Activated T-cell treated with anti-CD3 and anti-CD28 coated beads, Interleukin-2, amount 50 U/mL, for 72 hours (primary cell): Measurements from ENCODE around the gene CNTLN. TPM values are rescaled to one million over a fixed set of nuclear protein-coding genes. Genes with fewer than 3 reads are reported as not detected.

Experiments used
- ATAC-seq, 2 donors: fragments of 150-1000 bp; cut with Tn5 transposase; replicated peaks in 1 of 2; 2 replicates each; pipeline ENCODE4 v1.10.0; 2021; ENCODE audit warnings: moderate library complexity in 2 of 2, mild to moderate bottlenecking in 1 of 2
- DNase-seq, 2 donors: peaks; one replicate each; pipeline ENCODE4 v3.0.0; 2021 to 2022; ENCODE audit warnings: mixed read lengths in 1 of 2
- H3K27ac Mint-ChIP-seq: one replicate; pipeline ENCODE4 v1.8.0; 2022; ENCODE audit warnings: mild to moderate bottlenecking, moderate library complexity, mixed read lengths
- H3K27me3 Mint-ChIP-seq: one replicate; pipeline ENCODE4 v1.8.0; 2022; ENCODE audit warnings: low read depth, mixed read lengths
- H3K36me3 Mint-ChIP-seq, 2 donors: one replicate each; pipeline ENCODE4 v1.8.0; 2022; ENCODE audit warnings: mixed read lengths in 2 of 2, mild to moderate bottlenecking in 1 of 2; ENCODE audit not compliant: insufficient read depth in 2 of 2
- H3K4me1 Mint-ChIP-seq: one replicate; pipeline ENCODE4 v1.8.0; 2022; ENCODE audit warnings: low read depth, mixed read lengths
- H3K4me3 Mint-ChIP-seq, 2 donors: one replicate each; pipeline ENCODE4 v1.8.0; 2022; ENCODE audit warnings: mild to moderate bottlenecking in 2 of 2, mixed read lengths in 2 of 2, moderate library complexity in 2 of 2
- H3K9me3 Mint-ChIP-seq, 2 donors: one replicate each; pipeline ENCODE4 v1.8.0; 2022; ENCODE audit warnings: mixed read lengths in 2 of 2
- total RNA-seq, 2 donors: library from RNA; stranded (reverse); gene quantifications; one replicate each; pipeline ENCODE4 v1.2.3, GENCODE V29; 2022

CNTLN gene, protein sequence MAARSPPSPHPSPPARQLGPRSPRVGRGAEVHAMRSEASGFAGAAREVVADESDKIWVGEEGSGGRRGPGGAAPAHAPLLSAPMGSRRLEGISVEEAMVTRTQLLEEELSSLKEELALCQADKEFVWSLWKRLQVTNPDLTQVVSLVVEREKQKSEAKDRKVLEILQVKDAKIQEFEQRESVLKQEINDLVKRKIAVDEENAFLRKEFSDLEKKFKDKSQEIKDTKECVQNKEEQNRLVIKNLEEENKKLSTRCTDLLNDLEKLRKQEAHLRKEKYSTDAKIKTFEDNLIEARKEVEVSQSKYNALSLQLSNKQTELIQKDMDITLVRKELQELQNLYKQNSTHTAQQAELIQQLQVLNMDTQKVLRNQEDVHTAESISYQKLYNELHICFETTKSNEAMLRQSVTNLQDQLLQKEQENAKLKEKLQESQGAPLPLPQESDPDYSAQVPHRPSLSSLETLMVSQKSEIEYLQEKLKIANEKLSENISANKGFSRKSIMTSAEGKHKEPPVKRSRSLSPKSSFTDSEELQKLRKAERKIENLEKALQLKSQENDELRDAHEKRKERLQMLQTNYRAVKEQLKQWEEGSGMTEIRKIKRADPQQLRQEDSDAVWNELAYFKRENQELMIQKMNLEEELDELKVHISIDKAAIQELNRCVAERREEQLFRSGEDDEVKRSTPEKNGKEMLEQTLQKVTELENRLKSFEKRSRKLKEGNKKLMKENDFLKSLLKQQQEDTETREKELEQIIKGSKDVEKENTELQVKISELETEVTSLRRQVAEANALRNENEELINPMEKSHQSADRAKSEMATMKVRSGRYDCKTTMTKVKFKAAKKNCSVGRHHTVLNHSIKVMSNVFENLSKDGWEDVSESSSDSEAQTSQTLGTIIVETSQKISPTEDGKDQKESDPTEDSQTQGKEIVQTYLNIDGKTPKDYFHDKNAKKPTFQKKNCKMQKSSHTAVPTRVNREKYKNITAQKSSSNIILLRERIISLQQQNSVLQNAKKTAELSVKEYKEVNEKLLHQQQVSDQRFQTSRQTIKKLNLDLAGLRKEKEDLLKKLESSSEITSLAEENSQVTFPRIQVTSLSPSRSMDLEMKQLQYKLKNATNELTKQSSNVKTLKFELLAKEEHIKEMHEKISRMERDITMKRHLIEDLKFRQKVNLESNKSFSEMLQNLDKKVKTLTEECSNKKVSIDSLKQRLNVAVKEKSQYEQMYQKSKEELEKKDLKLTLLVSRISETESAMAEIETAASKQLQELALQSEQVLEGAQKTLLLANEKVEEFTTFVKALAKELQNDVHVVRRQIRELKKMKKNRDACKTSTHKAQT (N-terminal part only)
- total RNA-seq = under 1 TPM; 0.22 to 0.67 TPM

DNA sequence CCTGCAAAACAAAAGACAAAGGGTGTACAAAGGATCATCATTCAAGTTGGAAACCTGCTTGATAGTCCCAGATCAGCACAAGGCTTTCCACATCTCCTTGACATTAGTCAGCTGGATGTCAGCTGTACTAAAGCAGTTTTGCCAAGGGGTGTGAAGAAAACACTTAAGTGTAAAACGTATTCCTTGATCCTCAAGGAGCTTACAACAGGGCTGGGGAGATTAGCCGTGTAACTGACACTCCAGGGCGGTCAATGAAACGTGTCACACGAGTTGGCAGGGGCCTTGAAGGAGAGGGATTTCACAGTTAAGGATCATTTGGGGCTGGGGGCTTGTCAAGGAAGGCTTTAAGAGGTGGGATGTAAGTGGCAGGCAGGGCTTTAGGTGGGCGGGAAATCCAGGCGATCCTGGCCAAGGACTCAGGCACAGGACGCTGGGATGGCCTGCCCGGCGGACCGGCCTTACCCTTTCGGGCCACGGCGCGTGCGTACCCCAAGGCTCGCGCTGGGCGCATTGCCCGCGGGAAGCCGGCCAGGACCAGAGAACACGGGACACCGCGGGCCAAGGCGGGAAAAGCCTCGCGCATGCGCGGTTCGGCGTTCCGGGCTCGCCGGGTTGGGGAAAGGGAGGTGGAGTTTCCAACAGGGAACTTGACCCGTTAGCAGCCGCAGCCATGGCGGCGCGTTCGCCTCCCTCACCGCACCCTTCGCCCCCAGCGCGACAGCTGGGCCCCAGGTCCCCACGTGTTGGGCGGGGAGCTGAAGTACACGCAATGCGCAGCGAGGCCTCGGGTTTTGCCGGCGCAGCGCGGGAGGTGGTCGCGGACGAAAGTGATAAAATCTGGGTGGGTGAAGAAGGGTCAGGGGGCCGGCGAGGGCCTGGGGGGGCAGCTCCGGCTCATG is at the start of gene CNTLN:
TSS of gene CNTLN (plus strand) at position 645 of the 899 bp plus-strand sequence. CDS start at position 671, 26 bp downstream.
- H3K36me3 Mint-ChIP-seq = peaks cover 2 to 3% of the 10 kb centered on the region in 2 donors
- H3K4me3 Mint-ChIP-seq = peak within 1 kb of the TSS; percentile 59 to 80
- peaks cover 4% of the 10 kb centered on the region for H3K4me1 Mint-ChIP-seq
- DNase-seq = peak; percentile 8 to 44
- ATAC-seq = peak; percentile 34 to 56
- H3K27ac Mint-ChIP-seq = peak within 1 kb of the TSS; percentile 42
- no peaks in the 10 kb centered on the region for H3K9me3 Mint-ChIP-seq
- peaks cover 11% of the 10 kb centered on the region for H3K27me3 Mint-ChIP-seq

GRCh38 chr9:17088566-17088965 is 46.3 kb upstream of the CNTLN start:
- Mint-ChIP-seq H3K4me1 (no peaks in the 10 kb centered on the region), H3K4me3 (no peak overlapping the region), H3K36me3 (no peaks in the 10 kb centered on the region), H3K27me3 (no peaks in the 10 kb centered on the region), H3K9me3 (peaks cover 0 to 2% of the 10 kb centered on the region in 2 donors), H3K27ac (no peak overlapping the region)
- DNase-seq (no peak), ATAC-seq (no peak)

GRCh38 chr9:17090041-17090440 is 44.8 kb upstream of the CNTLN start:
- Mint-ChIP-seq H3K9me3 (no peaks in the 10 kb centered on the region), H3K36me3 (no peaks in the 10 kb centered on the region), H3K4me1 (no peaks in the 10 kb centered on the region), H3K4me3 (no peak overlapping the region), H3K27ac (no peak overlapping the region), H3K27me3 (no peaks in the 10 kb centered on the region)
- ATAC-seq = no peak
- no peak for DNase-seq

GRCh38 chr9:17116400-17116837 is 18.4 kb upstream of the CNTLN start:
- H3K4me3 Mint-ChIP-seq = no peak overlapping the region
- H3K27me3 Mint-ChIP-seq = no peaks in the 10 kb centered on the region
- no peak for DNase-seq
- no peaks in the 10 kb centered on the region for H3K9me3 Mint-ChIP-seq
- no peak for ATAC-seq
- H3K27ac Mint-ChIP-seq = no peak overlapping the region
- no peaks in the 10 kb centered on the region for H3K4me1 Mint-ChIP-seq
- H3K36me3 Mint-ChIP-seq = no peaks in the 10 kb centered on the region

- Mint-ChIP-seq H3K9me3 (peaks cover 0 to 2% of the 10 kb centered on the region in 2 donors), H3K27ac (no peak overlapping the region), H3K27me3 (no peaks in the 10 kb centered on the region), H3K4me1 (no peaks in the 10 kb centered on the region), H3K4me3 (no peak overlapping the region), H3K36me3 (no peaks in the 10 kb centered on the region)
- DNase-seq (no peak), ATAC-seq (no peak)
Observed at GRCh38 chr9:17117372-17117771, 17.5 kb upstream of the CNTLN start.

DNA sequence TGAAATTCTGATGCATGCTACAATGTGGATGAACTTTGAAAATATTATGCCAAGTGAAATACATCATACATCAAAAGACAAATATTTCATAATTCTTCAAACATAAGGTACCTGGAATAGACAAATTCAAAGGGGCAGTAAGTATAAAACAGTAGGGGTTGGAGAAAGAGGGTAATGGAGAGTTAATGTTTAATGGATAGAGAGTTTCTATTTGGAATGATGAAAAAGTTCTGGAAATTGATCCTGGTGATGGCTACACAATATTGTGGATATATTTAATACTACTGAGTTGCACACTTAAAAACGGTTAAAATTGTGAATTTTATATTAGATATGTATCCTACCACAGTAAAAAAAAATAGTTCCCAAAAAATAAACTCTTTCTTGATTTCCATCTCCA is 14.6 kb upstream of the CNTLN start:
- DNase-seq (no peak), ATAC-seq (no peak)
- Mint-ChIP-seq H3K27ac (no peak overlapping the region), H3K36me3 (no peaks in the 10 kb centered on the region), H3K27me3 (no peaks in the 10 kb centered on the region), H3K4me1 (no peaks in the 10 kb centered on the region), H3K9me3 (peaks cover 0 to 2% of the 10 kb centered on the region in 2 donors), H3K4me3 (no peak overlapping the region)

DNA sequence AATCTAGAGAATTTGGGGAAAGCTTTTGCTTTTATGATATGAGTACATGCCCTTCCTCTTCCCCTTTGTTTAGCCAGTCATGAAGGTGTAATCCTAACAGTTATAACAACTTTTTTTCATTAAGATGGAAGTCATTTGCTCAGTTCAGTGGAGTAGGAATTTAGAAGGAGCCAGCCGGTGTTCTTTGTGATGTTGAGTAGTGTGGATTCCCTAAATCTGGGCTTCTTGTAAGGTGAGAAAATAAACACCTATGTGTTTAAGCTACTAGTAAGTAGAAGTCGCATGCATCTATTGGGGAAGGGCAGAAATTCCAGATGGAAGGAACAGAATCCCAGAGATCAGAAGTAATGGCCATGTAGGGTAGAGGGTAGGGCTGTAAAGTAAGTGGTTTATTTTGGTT is 13.6 kb upstream of the CNTLN start:
- Mint-ChIP-seq H3K4me1 (no peaks in the 10 kb centered on the region), H3K27ac (no peak overlapping the region), H3K4me3 (no peak overlapping the region), H3K36me3 (no peaks in the 10 kb centered on the region), H3K9me3 (peaks cover 2 to 6% of the 10 kb centered on the region in 2 donors), H3K27me3 (no peaks in the 10 kb centered on the region)
- DNase-seq (no peak), ATAC-seq (no peak)

GRCh38 chr9:17130291-17130690 is 4.5 kb upstream of the CNTLN start:
- no peak for ATAC-seq
- no peak for DNase-seq
- H3K9me3 Mint-ChIP-seq = peaks cover 0 to 7% of the 10 kb centered on the region in 2 donors
- no peak overlapping the region for H3K27ac Mint-ChIP-seq
- no peak overlapping the region for H3K4me3 Mint-ChIP-seq
- H3K4me1 Mint-ChIP-seq = peaks cover 4% of the 10 kb centered on the region
- peaks cover 11% of the 10 kb centered on the region for H3K27me3 Mint-ChIP-seq
- peaks cover 2 to 3% of the 10 kb centered on the region in 2 donors for H3K36me3 Mint-ChIP-seq

DNA sequence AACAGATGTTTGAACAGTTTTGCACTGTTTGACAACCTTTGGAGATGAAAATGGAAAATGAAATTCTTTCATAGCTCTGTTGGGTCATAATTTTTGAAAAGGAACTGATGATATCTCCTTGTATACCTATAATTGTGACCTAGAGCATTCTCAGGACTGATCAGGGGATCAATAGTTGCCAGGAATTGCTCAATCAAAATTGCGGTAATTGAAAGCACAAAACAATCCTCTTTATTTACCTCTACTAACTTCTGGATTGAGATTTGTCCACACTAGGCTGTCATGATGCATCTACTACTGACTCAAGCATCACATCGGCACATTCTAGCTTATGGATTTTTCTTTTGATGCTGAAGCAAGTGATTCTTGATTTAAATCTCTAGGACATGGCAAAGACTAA is 4.1 kb upstream of the CNTLN start:
- peaks cover 4% of the 10 kb centered on the region for H3K4me1 Mint-ChIP-seq
- H3K27ac Mint-ChIP-seq = no peak overlapping the region
- peaks cover 11% of the 10 kb centered on the region for H3K27me3 Mint-ChIP-seq
- peaks cover 2 to 3% of the 10 kb centered on the region in 2 donors for H3K36me3 Mint-ChIP-seq
- DNase-seq = no peak
- ATAC-seq = no peak
- H3K4me3 Mint-ChIP-seq = no peak overlapping the region
- peaks cover 0 to 6% of the 10 kb centered on the region in 2 donors for H3K9me3 Mint-ChIP-seq

DNA sequence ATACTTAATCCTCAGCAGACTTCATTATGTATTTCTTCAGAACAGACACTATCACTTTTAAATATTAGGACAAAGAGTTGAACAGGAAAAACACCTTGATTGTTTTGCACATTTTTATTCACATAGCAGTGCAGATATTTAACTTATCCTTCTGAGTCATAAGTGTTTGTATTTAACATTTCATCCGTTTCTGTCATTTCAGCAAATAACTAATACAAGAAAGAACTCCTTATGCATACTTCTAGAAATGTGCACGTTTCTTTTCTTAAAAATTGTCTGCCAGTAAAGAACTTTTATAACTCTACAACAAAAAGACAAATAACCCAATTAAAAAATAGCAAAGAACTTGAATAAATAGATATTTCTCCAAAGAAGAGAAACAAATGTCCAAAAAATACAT is 3.3 kb upstream of the CNTLN start:
- peaks cover 11% of the 10 kb centered on the region for H3K27me3 Mint-ChIP-seq
- ATAC-seq (no peak), DNase-seq (no peak)
- H3K27ac Mint-ChIP-seq = no peak overlapping the region
- H3K4me1 Mint-ChIP-seq = peaks cover 4% of the 10 kb centered on the region
- H3K9me3 Mint-ChIP-seq = no peaks in the 10 kb centered on the region
- no peak overlapping the region for H3K4me3 Mint-ChIP-seq
- peaks cover 2 to 3% of the 10 kb centered on the region in 2 donors for H3K36me3 Mint-ChIP-seq

DNA sequence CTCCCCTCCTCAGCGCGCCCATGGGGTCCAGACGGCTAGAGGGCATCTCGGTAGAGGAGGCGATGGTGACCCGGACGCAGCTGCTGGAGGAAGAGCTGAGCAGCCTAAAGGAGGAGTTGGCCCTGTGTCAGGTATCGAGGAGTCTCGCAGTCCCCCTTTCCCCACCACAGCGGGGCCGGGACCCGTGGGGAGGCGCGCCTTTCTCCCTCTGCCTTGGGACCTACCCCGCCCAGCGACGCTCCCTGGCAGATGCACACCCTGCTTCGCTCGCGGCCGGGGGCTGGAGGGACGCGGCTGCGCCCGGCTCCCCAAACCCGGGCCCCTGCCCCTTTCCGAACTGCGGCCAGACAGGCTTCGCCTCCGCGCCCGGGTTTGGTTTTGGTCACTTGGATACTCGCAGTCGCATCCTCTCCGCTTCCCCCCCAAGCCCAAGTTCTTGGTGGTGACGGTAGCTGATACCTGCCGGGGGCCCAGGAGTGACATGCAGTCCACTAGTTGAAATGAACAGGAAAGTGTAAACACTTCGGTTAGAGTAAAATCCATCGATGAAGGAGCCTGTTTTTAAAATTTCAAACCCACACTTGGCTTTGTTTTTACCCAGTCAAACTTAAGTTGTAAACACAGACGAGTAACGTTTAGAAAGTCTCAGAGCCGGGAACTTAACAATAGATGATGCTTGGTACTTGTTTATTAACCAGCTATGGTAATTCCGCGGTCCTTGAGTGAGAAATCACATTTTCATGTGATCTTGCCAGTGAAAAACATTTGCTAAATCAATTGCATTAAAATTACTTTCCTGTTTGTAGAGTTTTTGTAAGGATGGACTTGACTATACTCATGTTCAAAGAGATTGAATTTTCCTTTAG is 688 bp downstream of the CNTLN start:
- no peak overlapping the region for H3K27ac Mint-ChIP-seq
- ATAC-seq = peak; percentile 11 to 53

More for the DNA sequence above, 688 bp downstream of the CNTLN start:
- Mint-ChIP-seq H3K36me3 (peaks cover 2 to 3% of the 10 kb centered on the region in 2 donors), H3K4me1 (peaks cover 4% of the 10 kb centered on the region), H3K4me3 (peak overlapping the region; percentile 59 to 80), H3K27me3 (peaks cover 11% of the 10 kb centered on the region), H3K9me3 (no peaks in the 10 kb centered on the region)
- DNase-seq = peak in 1 of 2 donors; percentile 5
